ENCODE results near the gene CHP1.

GRCh38 chr15:41233367-41233771 is 2.3 kb downstream of the CHP1 start:
- TF ChIP-seq EZH2 (IDR thresholded peaks at IDR 0.05; ENCODE audit: borderline replicate concordance, low read depth, low read length, poor library complexity, severe bottlenecking), result no peak
- no peak for TF ChIP-seq CTCF (conservative IDR thresholded peaks at IDR 0.05; ENCODE audit: low read depth, low read length)

Data from A673 (cell line).